Stomach (tissue), 4 donors: ENCODE measurements around the gene ERLIN1.

ENCODE experiments used
- EP300 ChIP-seq: sonication (generic); formaldehyde crosslinking; IDR thresholded peaks from one replicate; pipeline ENCODE4 v1.6.1; 2017; ENCODE audit warnings: antibody characterized with exemption
- POLR2A ChIP-seq, 4 donors: fragments of 450-650 bp; IDR thresholded peaks; one replicate each; pipeline ENCODE4 v1.6.1; 2016; ENCODE audit warnings: antibody characterized with exemption in 4 of 4, control low read depth in 2 of 4, mild to moderate bottlenecking in 1 of 4, moderate library complexity in 1 of 4
- TF ChIP-seq, protein P1 (sequence below), 7 experiments: fragments of 450-650 bp in 4 of 7; fragments of 200-600 bp in 3 of 7; sonication (generic) in 3 of 7; IDR thresholded peaks; one replicate each; pipeline ENCODE4 v1.5.1; 2016 to 2019; ENCODE audit warnings: antibody characterized with exemption in 7 of 7, control low read depth in 2 of 7, mild to moderate bottlenecking in 1 of 7

DNA sequence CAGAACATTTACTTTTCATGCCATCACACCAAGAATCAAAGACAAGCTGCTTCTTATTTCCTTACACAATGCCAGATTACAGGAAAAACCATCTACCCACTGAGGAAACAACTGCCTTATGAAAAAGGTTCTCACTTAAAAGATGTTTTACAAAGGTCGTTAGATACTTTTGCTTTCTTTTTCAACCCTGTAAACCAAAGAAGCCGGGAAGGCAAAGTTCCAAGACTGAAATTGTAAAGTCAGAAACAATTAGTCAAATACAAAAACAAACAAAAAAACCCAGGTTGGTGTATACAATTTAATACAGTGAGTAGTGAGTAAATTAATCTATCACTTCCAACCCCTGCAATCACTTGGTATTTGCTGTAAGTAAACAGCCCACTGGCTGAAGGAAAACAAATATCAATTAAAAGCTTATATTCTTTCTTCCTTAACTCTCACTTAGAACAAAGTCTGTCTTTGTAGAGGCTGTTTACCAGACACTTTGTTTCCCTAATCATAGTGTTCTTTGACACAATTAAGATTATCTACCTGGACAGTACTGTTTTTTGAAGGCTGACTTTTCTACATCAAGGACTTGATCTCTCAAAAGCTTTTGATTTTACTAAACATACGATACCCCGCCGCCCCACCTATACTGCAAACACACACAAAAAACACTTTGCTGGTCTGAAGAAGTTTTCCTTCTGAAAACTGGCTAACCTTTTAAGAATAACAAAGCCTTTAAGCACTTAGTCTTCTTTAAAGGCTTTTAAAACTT lies 18.1 kb downstream of the ERLIN1 start:
- TF ChIP-seq, protein P1, sequence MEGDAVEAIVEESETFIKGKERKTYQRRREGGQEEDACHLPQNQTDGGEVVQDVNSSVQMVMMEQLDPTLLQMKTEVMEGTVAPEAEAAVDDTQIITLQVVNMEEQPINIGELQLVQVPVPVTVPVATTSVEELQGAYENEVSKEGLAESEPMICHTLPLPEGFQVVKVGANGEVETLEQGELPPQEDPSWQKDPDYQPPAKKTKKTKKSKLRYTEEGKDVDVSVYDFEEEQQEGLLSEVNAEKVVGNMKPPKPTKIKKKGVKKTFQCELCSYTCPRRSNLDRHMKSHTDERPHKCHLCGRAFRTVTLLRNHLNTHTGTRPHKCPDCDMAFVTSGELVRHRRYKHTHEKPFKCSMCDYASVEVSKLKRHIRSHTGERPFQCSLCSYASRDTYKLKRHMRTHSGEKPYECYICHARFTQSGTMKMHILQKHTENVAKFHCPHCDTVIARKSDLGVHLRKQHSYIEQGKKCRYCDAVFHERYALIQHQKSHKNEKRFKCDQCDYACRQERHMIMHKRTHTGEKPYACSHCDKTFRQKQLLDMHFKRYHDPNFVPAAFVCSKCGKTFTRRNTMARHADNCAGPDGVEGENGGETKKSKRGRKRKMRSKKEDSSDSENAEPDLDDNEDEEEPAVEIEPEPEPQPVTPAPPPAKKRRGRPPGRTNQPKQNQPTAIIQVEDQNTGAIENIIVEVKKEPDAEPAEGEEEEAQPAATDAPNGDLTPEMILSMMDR (IDR thresholded peaks at IDR 0.05), result no peak
- TF ChIP-seq EP300 (no peak), POLR2A (IDR thresholded peaks at IDR 0.05) (no peak)
